Endothelial cell (in vitro differentiated cells): ENCODE results near the gene RNASEH2A. TPM values are rescaled to one million over a fixed set of nuclear protein-coding genes. Genes with fewer than 3 reads are reported as not detected.
A peak's percentile ranks its signal among the peaks of the same experiment; 100 is the strongest.

Experiments
- DNase-seq: peaks from one replicate; pipeline ENCODE4 v3.0.0; 2021; ENCODE audit warnings: low spot score
- H3K27ac Mint-ChIP-seq: one replicate; pipeline ENCODE4 v1.8.0; 2021; ENCODE audit warnings: mixed read lengths, inconsistent platforms; ENCODE audit not compliant: unreplicated experiment
- H3K27me3 Mint-ChIP-seq: one replicate; pipeline ENCODE4 v1.8.0; 2021; ENCODE audit warnings: mild to moderate bottlenecking, moderate library complexity, mixed read lengths, inconsistent platforms; ENCODE audit not compliant: unreplicated experiment
- H3K36me3 Mint-ChIP-seq: one replicate; pipeline ENCODE4 v1.8.0; 2021; ENCODE audit warnings: mild to moderate bottlenecking, low read depth, mixed read lengths, inconsistent platforms; ENCODE audit not compliant: unreplicated experiment
- H3K4me1 Mint-ChIP-seq: one replicate; pipeline ENCODE4 v1.8.0; 2021; ENCODE audit warnings: mild to moderate bottlenecking, mixed read lengths, inconsistent platforms; ENCODE audit not compliant: unreplicated experiment
- H3K4me3 Mint-ChIP-seq: one replicate; pipeline ENCODE4 v1.8.0; 2021; ENCODE audit warnings: mild to moderate bottlenecking, mixed read lengths, inconsistent platforms; ENCODE audit not compliant: unreplicated experiment
- H3K9me3 Mint-ChIP-seq: one replicate; pipeline ENCODE4 v1.8.0; 2021; ENCODE audit warnings: mixed read lengths, inconsistent platforms; ENCODE audit not compliant: unreplicated experiment
- CTCF ChIP-seq: fragments of 200-600 bp; sonication (generic); IDR thresholded peaks from one replicate; pipeline ENCODE4 v1.5.0; 2021; ENCODE audit warnings: antibody characterized with exemption; ENCODE audit not compliant: unreplicated experiment
- total RNA-seq: library from RNA; stranded (reverse); fragmentation: NEBNext Ultra II Directional; extraction: Animal tissue kit (Norgen Biotek cat#: 25700); gene quantifications from one replicate; pipeline ENCODE4 v1.2.1, GENCODE V29; 2021; ENCODE audit not compliant: unreplicated experiment

RNASEH2A gene
- total RNA-seq, 1 donor from 2014 or later = 26.9 TPM

GRCh38 chr19:12821761-12822160 lies 15.4 kb downstream of the RNASEH2A start:
- Mint-ChIP-seq H3K4me3 (no peak overlapping the region), H3K36me3 (no peaks in the 10 kb centered on the region), H3K27ac (no peak overlapping the region), H3K27me3 (peaks cover 7% of the 10 kb centered on the region), H3K4me1 (no peaks in the 10 kb centered on the region), H3K9me3 (no peaks in the 10 kb centered on the region)
- no peak for TF ChIP-seq CTCF
- no peak for DNase-seq

DNA sequence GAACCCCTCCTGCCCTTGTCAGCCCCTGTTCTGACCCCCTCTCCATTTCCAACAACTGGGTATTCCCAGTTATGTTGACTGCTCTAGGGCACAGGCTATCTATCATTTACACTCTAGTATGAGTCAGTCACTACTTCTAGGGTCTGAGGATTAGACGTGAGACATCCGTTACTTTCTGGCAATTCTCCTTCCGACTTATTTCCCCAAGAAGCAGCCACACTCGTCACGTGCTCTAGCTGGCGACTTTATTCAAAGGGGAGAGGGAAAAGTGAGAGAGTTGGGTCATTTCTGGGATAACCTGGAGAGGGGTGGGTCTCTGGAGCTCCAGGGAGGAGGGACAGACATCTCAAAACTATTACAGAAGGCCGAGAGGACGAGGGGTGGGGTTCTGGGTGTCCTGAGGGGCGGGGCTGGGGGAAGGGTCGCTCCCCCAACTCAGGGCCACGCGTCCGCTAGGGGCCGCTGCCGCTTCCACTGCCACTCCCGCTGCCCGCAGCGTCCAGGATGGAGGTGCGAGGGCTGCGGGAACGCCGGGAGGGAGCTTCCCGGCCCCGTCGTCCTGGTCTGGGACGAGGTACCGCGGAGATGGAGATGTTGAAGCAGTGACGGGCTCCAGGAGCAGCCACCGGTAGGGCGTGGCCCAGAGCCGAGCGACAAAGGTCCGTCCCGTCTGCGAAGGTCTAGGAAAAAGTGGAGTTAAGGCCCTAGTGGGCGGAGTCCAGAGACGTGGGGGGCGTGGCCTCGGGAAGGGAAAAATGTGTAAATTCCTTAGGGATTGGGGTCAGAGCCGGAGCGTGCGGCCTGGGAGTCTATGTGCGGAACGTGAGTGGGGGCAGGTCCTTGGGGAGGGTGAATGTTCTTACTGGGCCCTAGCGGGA lies 19.1 kb downstream of the RNASEH2A start:
- Mint-ChIP-seq H3K9me3 (no peaks in the 10 kb centered on the region), H3K27me3 (peaks cover 7% of the 10 kb centered on the region), H3K4me1 (no peaks in the 10 kb centered on the region), H3K27ac (no peak overlapping the region), H3K4me3 (peak overlapping the region; percentile 59), H3K36me3 (no peaks in the 10 kb centered on the region)
- peak; percentile 76 for TF ChIP-seq CTCF
- peak; percentile 83 for DNase-seq

DNA sequence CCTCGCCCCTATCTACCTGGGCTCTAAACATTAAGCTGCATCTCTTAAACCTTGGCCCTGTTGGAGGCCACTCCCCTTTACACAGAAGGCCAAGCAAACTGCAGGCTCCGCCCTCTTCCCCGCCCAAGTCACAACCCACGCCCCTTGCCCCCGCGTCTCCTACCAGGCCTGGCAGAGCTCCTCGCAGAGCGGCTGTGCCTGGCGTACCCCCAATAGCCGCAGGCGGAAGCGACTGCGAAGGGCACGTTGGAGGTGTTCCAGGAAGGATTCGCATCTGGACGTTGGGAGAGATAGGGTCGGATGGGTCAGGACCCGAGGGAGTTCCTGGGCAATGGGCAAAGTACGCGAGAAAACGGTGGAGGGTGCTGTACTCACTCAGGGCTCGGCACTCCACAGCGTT lies 22.1 kb downstream of the RNASEH2A start:
- H3K36me3 Mint-ChIP-seq = peaks cover 9% of the 10 kb centered on the region
- no peak overlapping the region for H3K27ac Mint-ChIP-seq
- H3K9me3 Mint-ChIP-seq = no peaks in the 10 kb centered on the region
- peak; percentile 41 for DNase-seq
- no peak overlapping the region for H3K4me3 Mint-ChIP-seq
- TF ChIP-seq CTCF = no peak
- H3K27me3 Mint-ChIP-seq = peaks cover 20% of the 10 kb centered on the region
- peaks cover 7% of the 10 kb centered on the region for H3K4me1 Mint-ChIP-seq

DNA sequence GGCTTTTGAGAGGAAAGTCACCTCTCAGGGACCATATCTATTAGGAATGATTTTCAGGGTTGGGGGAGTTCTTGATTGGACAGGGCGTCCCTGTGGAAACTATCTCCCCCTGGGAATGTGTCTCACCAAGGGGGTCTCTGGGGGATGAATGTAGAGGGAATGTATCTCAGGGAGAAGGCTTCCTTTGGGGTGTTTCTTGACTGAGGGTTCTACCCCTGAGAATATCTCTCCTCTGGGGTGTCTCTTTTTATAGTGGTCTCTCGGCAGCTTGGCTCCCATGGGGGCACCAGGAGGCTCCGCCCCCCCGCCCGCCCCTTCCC lies 27.0 kb downstream of the RNASEH2A start:
- DNase-seq = no peak
- H3K4me1 Mint-ChIP-seq = peaks cover 9% of the 10 kb centered on the region
- H3K36me3 Mint-ChIP-seq = peaks cover 9% of the 10 kb centered on the region
- no peak overlapping the region for H3K27ac Mint-ChIP-seq
- peaks cover 32% of the 10 kb centered on the region for H3K27me3 Mint-ChIP-seq
- peak overlapping the region; percentile 59 for H3K4me3 Mint-ChIP-seq
- H3K9me3 Mint-ChIP-seq = no peaks in the 10 kb centered on the region
- TF ChIP-seq CTCF = no peak
